ENCODE measurements around the gene LAMB2. TPM values are rescaled to one million over a fixed set of nuclear protein-coding genes. Genes with fewer than 3 reads are reported as not detected.

Gene LAMB2
- total and polyA plus RNA-seq, 2 of the 8 experiments (the other 6 are each of a cell fraction or from before 2014, with no cell fraction given): 112 to 153 TPM

GRCh38 chr3:49098429-49098828 is 34.4 kb downstream of the LAMB2 start:
- Histone ChIP-seq H3K9me3 (ENCODE audit: insufficient read depth in 2 of 2, low read depth in 1 of 2, low read length in 1 of 2) (no peaks in the 10 kb centered on the region), H3K14ac (ENCODE audit: insufficient read length) (no peak overlapping the region), H3K36me3 (ENCODE audit: control insufficient read depth in 2 of 4, insufficient read depth in 4 of 4, low read length in 3 of 4) (peaks cover 36 to 65% (median 53%) of the 10 kb centered on the region in 4 experiments), H4K91ac (replicated peaks; ENCODE audit: insufficient read length, low read length) (no peak overlapping the region), H4K20me1 (replicated peaks in 1 of 2; ENCODE audit: control insufficient read depth in 1 of 2, insufficient read depth in 2 of 2, low read length in 2 of 2) (peaks cover 4 to 9% of the 10 kb centered on the region in 2 experiments), H4K5ac (ENCODE audit: insufficient read length, low read depth, low read length) (no peak overlapping the region), H3K18ac (ENCODE audit: extremely low read depth, low read length) (no peak overlapping the region), H3K23me2 (ENCODE audit: low read depth, low read length) (peaks cover 5% of the 10 kb centered on the region; the same call in 1 of the 2 replicates), H3K4me2 (ENCODE audit: insufficient read depth in 1 of 2, low read depth in 2 of 2, low read length in 2 of 2) (no peak overlapping the region), H2BK15ac (ENCODE audit: low read length) (no peak overlapping the region), H2AK5ac (ENCODE audit: low read depth, low read length) (no peak overlapping the region), H3K56ac (replicated peaks; ENCODE audit: insufficient read length, low read depth, low read length) (no peak overlapping the region), H3K4ac (replicated peaks; ENCODE audit: insufficient read length, low read depth, low read length) (no peak overlapping the region), H4K8ac (ENCODE audit: extremely low read depth, insufficient read depth, low read length) (no peak overlapping the region), H2BK120ac (replicated peaks; ENCODE audit: low read depth, low read length) (no peak overlapping the region), H2BK20ac (ENCODE audit: low read length) (no peak overlapping the region), H2AFZ (ENCODE audit: low read length) (no peak overlapping the region), H2BK12ac (ENCODE audit: low read depth, low read length) (no peak overlapping the region), H3K27ac (ENCODE audit: low read depth, low read length) (no peak overlapping the region), H3K79me1 (ENCODE audit: low read depth, low read length) (no peaks in the 10 kb centered on the region; the same call in 1 of the 2 replicates), H3K9ac (replicated peaks in 1 of 4; ENCODE audit: extremely low read depth in 1 of 4, low read depth in 3 of 4, low read length in 3 of 4) (no peak overlapping the region), H2BK5ac (ENCODE audit: low read depth, low read length) (no peak overlapping the region), H3K23ac (ENCODE audit: insufficient read length) (no peak overlapping the region), H3K79me2 (ENCODE audit: control insufficient read depth in 1 of 2, insufficient read depth in 2 of 2, low read length in 2 of 2) (peaks cover 0 to 5% of the 10 kb centered on the region in 2 experiments; a peak in 2 of 4 replicates), H3K4me3 (ENCODE audit: extremely low read depth in 1 of 4, insufficient read depth in 2 of 4, low read depth in 3 of 4, low read length in 4 of 4) (no peak overlapping the region), H3K4me1 (replicated peaks in 1 of 4; ENCODE audit: control insufficient read depth in 3 of 4, insufficient read depth in 4 of 4, low read length in 3 of 4) (peaks cover 0 to under 1% (median under 1%) of the 10 kb centered on the region in 4 experiments; a peak in 4 of 7 replicates), H3K27me3 (replicated peaks in 1 of 4; ENCODE audit: control insufficient read depth in 3 of 4, extremely low read depth in 1 of 4, insufficient read depth in 3 of 4, low read length in 3 of 4) (no peaks in the 10 kb centered on the region)
- DNase-seq (ENCODE audit: low read depth in 1 of 2, low spot score in 2 of 2) (no peak), FAIRE-seq (no peak)
- 92% methylated on average over 5 of the region's 5 CpGs; no CpG with 5 or more reads in 1 of the 2 experiments for WGBS, 2 experiments (ENCODE audit: extremely low coverage in 1 of 2, insufficient coverage in 1 of 2, insufficient read length in 1 of 2, insufficient replicate concordance in 2 of 2, low coverage in 1 of 2, low lambda C conversion rate in 2 of 2, missing lambda C conversion rate in 1 of 2)
- ChIA-PET CTCF (ENCODE audit: partially characterized antibody) (interaction anchor here (1.1 kb wide), 1 partner anchor 21 kb away, joined by 4 read pairs; no protein-coding TSS in a partner anchor), POLR2A (ENCODE audit: partially characterized antibody) (interaction anchor here (1.3 to 27.9 kb wide), 3 partner anchors 15 to 80 kb away, joined by 4 to 508 read pairs (median 141); partner anchors contain the start of genes DALRD3, NDUFAF3, QARS1 and USP19)
- TF ChIP-seq RXRA (IDR thresholded peaks at IDR 0.05; ENCODE audit: insufficient read depth, low read depth, low read length): no peak
- no peak for TF ChIP-seq ATF3 (IDR thresholded peaks at IDR 0.05; ENCODE audit: insufficient read depth, low read depth, low read length)
- TF ChIP-seq POLR2A (IDR thresholded peaks at IDR 0.05; ENCODE audit: control extremely low read depth in 1 of 2, low read depth in 2 of 2, low read length in 2 of 2): no peak
- TF ChIP-seq RFX5 (IDR thresholded peaks at IDR 0.05; ENCODE audit: borderline replicate concordance, low read depth, low read length): no peak
- TF ChIP-seq TEAD4 (IDR thresholded peaks at IDR 0.05; ENCODE audit: low read depth, low read length): no peak
- no peak for TF ChIP-seq BRCA1 (IDR thresholded peaks at IDR 0.05; ENCODE audit: low read depth, low read length)
- TF ChIP-seq, protein P1, sequence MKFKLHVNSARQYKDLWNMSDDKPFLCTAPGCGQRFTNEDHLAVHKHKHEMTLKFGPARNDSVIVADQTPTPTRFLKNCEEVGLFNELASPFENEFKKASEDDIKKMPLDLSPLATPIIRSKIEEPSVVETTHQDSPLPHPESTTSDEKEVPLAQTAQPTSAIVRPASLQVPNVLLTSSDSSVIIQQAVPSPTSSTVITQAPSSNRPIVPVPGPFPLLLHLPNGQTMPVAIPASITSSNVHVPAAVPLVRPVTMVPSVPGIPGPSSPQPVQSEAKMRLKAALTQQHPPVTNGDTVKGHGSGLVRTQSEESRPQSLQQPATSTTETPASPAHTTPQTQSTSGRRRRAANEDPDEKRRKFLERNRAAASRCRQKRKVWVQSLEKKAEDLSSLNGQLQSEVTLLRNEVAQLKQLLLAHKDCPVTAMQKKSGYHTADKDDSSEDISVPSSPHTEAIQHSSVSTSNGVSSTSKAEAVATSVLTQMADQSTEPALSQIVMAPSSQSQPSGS (IDR thresholded peaks at IDR 0.05; ENCODE audit: low read length): no peak
- no peak for TF ChIP-seq GTF2F1 (IDR thresholded peaks at IDR 0.05; ENCODE audit: borderline replicate concordance, low read depth, low read length)
- no peak for TF ChIP-seq SIN3A (conservative IDR thresholded peaks at IDR 0.05 in 1 of 2, IDR thresholded peaks at IDR 0.05 in 1 of 2; ENCODE audit: low read depth in 1 of 2, low read length in 2 of 2)
- TF ChIP-seq FOSL1 (IDR thresholded peaks at IDR 0.05; ENCODE audit: insufficient read depth, low read depth, low read length): no peak
- TF ChIP-seq EP300 (IDR thresholded peaks at IDR 0.05; ENCODE audit: borderline replicate concordance in 1 of 2, low read depth in 2 of 2, low read length in 2 of 2): no peak
